Neural cell (in vitro differentiated cells): ENCODE data around the gene TMCC2. TPM values are rescaled to one million over a fixed set of nuclear protein-coding genes. Genes with fewer than 3 reads are reported as not detected.

Experiments used
- H2AFZ ChIP-seq: fragments of 200-600, 300-800 bp; sonication (generic), shearing (Covaris generic); 2 replicates; pipeline ENCODE4 v1.6.0; 2014; ENCODE audit warnings: low read depth, mild to moderate bottlenecking, antibody characterized with exemption, low read length, moderate library complexity
- H3F3A ChIP-seq: fragments of 200-600 bp; shearing (Covaris generic); 2 replicates; pipeline ENCODE4 v1.6.1; 2016; ENCODE audit warnings: mild to moderate bottlenecking, moderate library complexity, mixed read lengths, antibody characterized with exemption, low read length; ENCODE audit not compliant: insufficient read depth, poor library complexity, severe bottlenecking
- H3K27ac ChIP-seq: fragments of 200-600, 300-800 bp; sonication (generic), shearing (Covaris generic); 2 replicates; pipeline ENCODE4 v1.5.1; 2014; ENCODE audit warnings: mild to moderate bottlenecking, low read length, moderate library complexity
- H3K27me3 ChIP-seq: fragments of 300-800, 200-600 bp; sonication (generic), shearing (Covaris generic); 2 replicates; pipeline ENCODE4 v1.6.0; 2014; ENCODE audit warnings: mild to moderate bottlenecking, low read depth, low read length, moderate library complexity; ENCODE audit not compliant: insufficient read depth
- H3K36me3 ChIP-seq: fragments of 300-800, 200-600 bp; sonication (generic), shearing (Covaris generic); 2 replicates; pipeline ENCODE4 v1.5.1; 2014; ENCODE audit warnings: mild to moderate bottlenecking, antibody characterized with exemption, low read length, moderate library complexity; ENCODE audit not compliant: insufficient read depth
- H3K4me2 ChIP-seq: fragments of 300-800, 200-600 bp; sonication (generic), shearing (Covaris generic); 2 replicates; pipeline ENCODE4 v1.6.0; 2014; ENCODE audit warnings: mild to moderate bottlenecking, low read length
- H3K4me3 ChIP-seq: fragments of 300-800, 200-600 bp; sonication (generic), shearing (Covaris generic); 2 replicates; pipeline ENCODE4 v1.5.1; 2014; ENCODE audit warnings: mild to moderate bottlenecking, low read length, moderate library complexity
- H3K79me2 ChIP-seq: fragments of 200-600 bp; shearing (Covaris generic); replicated peaks from 2 replicates; pipeline ENCODE4 v1.6.0; 2014; ENCODE audit warnings: mild to moderate bottlenecking, low read length, moderate library complexity; ENCODE audit not compliant: insufficient read depth
- H3K9ac ChIP-seq: fragments of 300-800, 200-600 bp; sonication (generic), shearing (Covaris generic); 2 replicates; pipeline ENCODE4 v1.6.1; 2016; ENCODE audit warnings: mild to moderate bottlenecking, low read length, mixed read lengths
- H3K9me2 ChIP-seq: fragments of 200-600 bp; shearing (Covaris generic); 2 replicates; pipeline ENCODE4 v1.6.1; 2016; ENCODE audit warnings: mild to moderate bottlenecking, low read length, mixed read lengths; ENCODE audit not compliant: insufficient read depth
- H3K9me3 ChIP-seq: fragments of 200-600, 300-800 bp; sonication (generic), shearing (Covaris generic); 2 replicates; pipeline ENCODE4 v1.6.1; 2016; ENCODE audit warnings: mild to moderate bottlenecking, mixed run types, low read length, moderate library complexity, mixed read lengths
- H4K20me1 ChIP-seq: fragments of 200-600 bp; shearing (Covaris generic); 2 replicates; pipeline ENCODE4 v1.6.1; 2016; ENCODE audit warnings: mild to moderate bottlenecking, mixed run types; ENCODE audit not compliant: insufficient read depth
- CTCF ChIP-seq: fragments of 450-650 bp; IDR thresholded peaks from 2 replicates; pipeline ENCODE4 v1.5.1; 2014; ENCODE audit warnings: antibody characterized with exemption, mild to moderate bottlenecking, moderate library complexity; ENCODE audit not compliant: poor library complexity, severe bottlenecking
- EP300 ChIP-seq: fragments of 450-650 bp; conservative IDR thresholded peaks from 2 replicates; pipeline ENCODE4 v1.6.1; 2014; ENCODE audit warnings: antibody characterized with exemption, mild to moderate bottlenecking, moderate library complexity; ENCODE audit not compliant: poor library complexity, severe bottlenecking
- EZH2 ChIP-seq: fragments of 200-600, 300-800 bp; shearing (Covaris generic), sonication (generic); IDR thresholded peaks from 2 replicates; pipeline ENCODE4 v1.6.1; 2014; ENCODE audit warnings: antibody characterized with exemption, low read length, borderline replicate concordance, mild to moderate bottlenecking; ENCODE audit not compliant: insufficient read depth, poor library complexity, severe bottlenecking
- MXI1 ChIP-seq: fragments of 450-650 bp; conservative IDR thresholded peaks from 2 replicates; pipeline ENCODE4 v1.6.1; 2014; ENCODE audit warnings: antibody characterized with exemption, mild to moderate bottlenecking; ENCODE audit not compliant: poor library complexity, severe bottlenecking
- POLR2AphosphoS5 ChIP-seq: IDR thresholded peaks from 2 replicates; pipeline ENCODE4 v1.6.1; 2012
- RAD21 ChIP-seq: fragments of 450-650 bp; conservative IDR thresholded peaks from 2 replicates; pipeline ENCODE4 v1.6.1; 2014; ENCODE audit warnings: antibody characterized with exemption, mild to moderate bottlenecking, moderate library complexity
- REST ChIP-seq: IDR thresholded peaks from 2 replicates; pipeline ENCODE4 v1.6.1; 2012; ENCODE audit warnings: borderline replicate concordance
- SMC3 ChIP-seq: fragments of 450-650 bp; conservative IDR thresholded peaks from 2 replicates; pipeline ENCODE4 v1.6.1; 2014; ENCODE audit warnings: antibody characterized with exemption, mild to moderate bottlenecking, moderate library complexity; ENCODE audit not compliant: poor library complexity
- TAF1 ChIP-seq: IDR thresholded peaks from 2 replicates; pipeline ENCODE4 v1.6.1; 2012; ENCODE audit warnings: low read depth
- polyA plus RNA-seq: library from polyadenylated mRNA; depleted of rRNA; stranded (reverse); fragments of >200 nt; gene quantifications from 2 replicates; pipeline ENCODE4 v1.2.3, GENCODE V29; 2014

Gene TMCC2
- polyA plus RNA-seq, 1 donor from 2014 or later = 32.2 TPM

- H2AFZ ChIP-seq = no peak overlapping the region
- no peak overlapping the region for H3K27ac ChIP-seq
Observed at GRCh38 chr1:205283270-205284147, 55.8 kb downstream of the TMCC2 start.

GRCh38 chr1:205284420-205285144, 56.8 kb downstream of the TMCC2 start:
- H3K27me3 ChIP-seq = no peaks in the 10 kb centered on the region
- H3K4me2 ChIP-seq = no peak overlapping the region
- H3K36me3 ChIP-seq = no peaks in the 10 kb centered on the region
- no peaks in the 10 kb centered on the region for H3F3A ChIP-seq
- no peaks in the 10 kb centered on the region for H3K9me3 ChIP-seq
- H3K9ac ChIP-seq = no peak overlapping the region
- no peak overlapping the region for H3K27ac ChIP-seq
- TF ChIP-seq MXI1 (no peak), POLR2AphosphoS5 (no peak), EZH2 (no peak), RAD21 (no peak), REST (no peak), CTCF (no peak), SMC3 (no peak), EP300 (no peak), TAF1 (no peak)
- H3K9me2 ChIP-seq = no peaks in the 10 kb centered on the region
- H3K79me2 ChIP-seq = no peaks in the 10 kb centered on the region
- H2AFZ ChIP-seq = no peak overlapping the region
- no peaks in the 10 kb centered on the region for H4K20me1 ChIP-seq
- H3K4me3 ChIP-seq = no peak overlapping the region

More at GRCh38 chr1:205283270-205284147, 55.8 kb downstream of the TMCC2 start:
- H3K9me2 ChIP-seq = no peaks in the 10 kb centered on the region
- H3K4me3 ChIP-seq = no peak overlapping the region
- H3K79me2 ChIP-seq = no peaks in the 10 kb centered on the region
- H3K27me3 ChIP-seq = no peaks in the 10 kb centered on the region
- H4K20me1 ChIP-seq = no peaks in the 10 kb centered on the region
- TF ChIP-seq EZH2 = no peak
- no peak overlapping the region for H3K9ac ChIP-seq
- H3F3A ChIP-seq = no peaks in the 10 kb centered on the region
- no peaks in the 10 kb centered on the region for H3K9me3 ChIP-seq
- H3K36me3 ChIP-seq = no peaks in the 10 kb centered on the region
- no peak overlapping the region for H3K4me2 ChIP-seq
